Superior temporal gyrus (tissue), 1 donor: ENCODE measurements around the gene ANXA5.

Experiments used
- DNase-seq: peaks from one replicate; pipeline ENCODE4 v3.0.0-alpha.2; 2016; ENCODE audit errors: extremely low spot score

Gene ANXA5

DNA sequence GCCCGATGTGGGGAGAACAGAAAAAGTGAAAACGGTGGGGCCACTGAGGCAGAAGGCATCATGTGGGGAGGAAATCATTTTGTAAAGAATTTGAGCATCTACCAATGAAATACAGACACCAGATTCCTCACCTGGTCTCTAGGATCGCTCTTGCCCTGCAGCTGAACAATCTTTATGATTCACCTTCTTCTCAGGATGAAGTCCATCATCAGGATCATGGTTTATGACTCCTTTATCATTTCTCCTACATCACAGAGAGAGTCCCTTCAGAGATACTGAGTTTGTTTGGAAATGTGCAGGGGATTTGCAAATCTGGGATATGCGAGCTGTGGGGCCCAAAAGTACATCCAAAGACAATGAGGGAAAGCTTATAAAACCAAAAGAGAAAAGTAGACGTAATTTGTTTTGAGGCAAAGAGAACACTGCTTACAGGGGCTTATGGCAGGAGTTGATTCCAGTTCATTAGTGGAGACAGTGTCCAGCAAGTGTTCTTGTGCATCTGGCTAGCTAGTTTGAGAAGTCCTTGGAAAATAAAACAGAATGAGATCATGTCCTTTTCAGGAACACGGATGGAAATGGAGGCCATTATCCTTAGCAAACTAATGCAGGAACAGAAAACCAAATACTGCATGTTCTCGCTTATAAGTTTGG is 15.3 kb upstream of the ANXA5 start:
- DNase-seq = no peak

- peak; percentile 58 for DNase-seq
These were observed 14.7 kb upstream of the ANXA5 start for GRCh38 chr4:121711263-121712000.

DNA sequence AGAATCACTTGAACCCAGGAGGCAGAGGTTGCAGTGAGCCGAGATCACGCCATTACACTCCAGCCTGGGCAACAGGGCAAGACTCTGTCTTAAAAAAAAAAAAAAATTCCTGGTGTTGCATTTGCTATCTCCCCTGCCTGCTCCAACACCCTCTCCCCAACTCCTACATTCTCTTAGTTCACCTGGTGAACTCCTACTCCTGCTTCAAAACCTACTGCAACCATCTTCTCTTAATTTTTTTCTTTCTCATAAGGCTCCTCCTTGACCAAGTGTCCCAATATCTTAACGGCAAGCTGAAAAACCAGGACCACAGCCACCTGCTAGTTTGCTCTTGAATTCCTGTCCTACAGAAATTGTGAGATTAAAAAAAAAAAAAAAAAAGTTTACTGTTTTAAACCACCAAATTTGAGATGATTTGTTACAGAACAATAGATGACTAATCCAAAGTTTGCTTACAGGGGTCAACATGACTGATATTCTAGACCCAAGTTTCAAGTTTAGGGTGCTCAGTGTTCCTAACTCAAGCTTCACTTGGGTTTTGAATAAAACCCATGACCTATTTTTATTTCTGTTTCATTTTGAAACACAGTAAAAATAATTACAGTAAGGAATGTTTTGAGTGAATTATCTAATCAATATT is 13.1 kb upstream of the ANXA5 start:
- DNase-seq = no peak

GRCh38 chr4:121707344-121707743 is 10.6 kb upstream of the ANXA5 start:
- DNase-seq = no peak

DNA sequence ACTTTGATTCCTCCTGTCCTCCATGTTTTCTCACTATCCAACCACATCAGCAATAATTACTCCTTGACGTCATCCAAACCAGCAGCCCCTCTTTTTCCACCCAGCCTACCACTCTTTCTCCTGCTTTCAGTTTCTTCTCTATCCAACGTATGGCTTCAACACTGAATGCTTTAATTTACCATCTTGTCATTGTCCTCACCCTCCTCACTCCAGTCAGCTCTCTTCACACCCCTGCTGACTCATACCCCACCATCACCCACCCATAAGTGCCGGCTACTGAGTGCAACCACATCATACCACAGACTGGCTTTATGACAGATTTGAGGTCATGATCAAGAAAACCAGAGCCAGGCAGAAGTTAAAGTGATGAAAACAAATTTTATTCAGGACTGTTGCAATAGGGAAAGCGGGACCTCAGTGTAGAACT is 9.8 kb upstream of the ANXA5 start:
- DNase-seq = no peak

DNA sequence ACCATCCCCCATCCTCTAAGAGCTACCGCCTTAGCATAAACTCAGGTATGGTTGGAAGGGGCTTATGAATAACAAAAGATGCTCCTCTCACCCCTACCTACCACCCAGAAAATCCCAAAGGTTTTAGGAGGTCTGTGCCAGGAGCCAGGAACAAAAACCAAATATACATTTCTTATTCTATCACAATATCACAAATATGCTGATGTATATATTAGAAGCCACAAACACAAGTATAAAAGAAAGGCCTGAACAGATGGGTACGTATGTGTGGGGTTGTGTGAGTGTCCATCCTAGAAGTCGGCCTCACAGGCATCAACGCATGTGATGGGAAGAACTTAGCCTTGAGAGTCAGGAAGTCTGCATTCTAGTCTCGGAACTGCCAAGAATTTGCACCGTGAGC is 8.7 kb upstream of the ANXA5 start:
- DNase-seq = no peak

GRCh38 chr4:121702136-121702535 is 5.4 kb upstream of the ANXA5 start:
- DNase-seq = no peak

DNA sequence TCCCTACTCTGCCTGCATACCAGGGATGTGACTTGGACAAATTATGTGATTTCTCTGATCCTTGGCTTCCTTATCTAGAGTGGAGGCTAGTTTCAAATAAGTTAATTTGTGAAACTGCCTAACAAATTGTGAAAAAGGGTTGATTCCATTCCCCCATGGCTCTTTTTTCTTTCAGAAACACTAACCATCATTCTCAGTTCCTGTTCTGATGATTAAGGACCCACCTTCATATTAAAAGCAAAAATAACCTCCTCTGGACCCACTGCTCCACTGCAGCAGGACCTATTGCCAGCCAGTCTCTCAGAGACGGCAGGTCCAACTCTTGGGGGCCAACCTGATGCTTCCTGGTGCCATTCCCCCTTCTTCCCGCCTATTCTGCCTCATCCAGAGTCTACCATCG is 4.5 kb upstream of the ANXA5 start:
- no peak for DNase-seq

DNA sequence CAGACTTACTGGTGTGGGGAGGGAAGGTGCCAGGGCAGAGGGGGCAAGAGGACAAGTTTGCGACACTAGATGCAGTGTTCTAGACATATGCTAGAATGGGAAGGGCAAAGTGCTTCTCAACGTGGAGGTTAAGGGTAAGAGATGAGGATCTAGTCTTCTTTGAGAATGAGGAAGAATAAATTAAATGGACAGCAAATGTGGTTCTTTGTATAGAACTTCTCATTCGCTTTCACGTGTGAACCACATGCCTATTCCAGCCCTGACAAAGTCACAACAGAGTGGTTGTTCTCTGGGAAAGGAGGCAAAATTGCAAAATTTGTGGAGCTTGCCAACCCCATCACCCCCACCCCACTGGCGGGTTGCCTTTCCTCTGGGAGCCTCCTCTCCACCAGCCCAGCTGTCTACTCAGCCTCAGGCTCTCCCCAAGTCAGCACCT is 1.5 kb upstream of the ANXA5 start:
- peak; percentile 46 for DNase-seq

DNA sequence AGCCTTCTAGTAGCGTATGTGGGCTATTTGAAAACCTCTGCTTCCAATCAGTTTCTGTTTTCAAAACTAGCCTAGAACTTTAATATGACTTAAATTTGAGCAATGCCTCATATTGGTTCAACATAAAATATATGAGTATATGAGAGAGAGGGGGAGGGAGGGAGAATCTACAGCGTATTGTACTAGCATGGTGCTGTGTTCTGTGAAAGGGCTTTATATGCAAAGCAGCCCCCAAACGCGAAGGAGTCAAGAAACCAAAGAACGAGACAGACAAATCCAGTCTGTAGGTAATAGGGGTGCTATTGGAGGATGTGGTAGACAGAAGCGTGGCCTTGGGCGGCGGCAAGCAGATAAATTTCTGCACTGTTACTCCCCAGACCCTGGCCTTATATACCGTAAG is 784 bp upstream of the ANXA5 start:
- DNase-seq = no peak

DNA sequence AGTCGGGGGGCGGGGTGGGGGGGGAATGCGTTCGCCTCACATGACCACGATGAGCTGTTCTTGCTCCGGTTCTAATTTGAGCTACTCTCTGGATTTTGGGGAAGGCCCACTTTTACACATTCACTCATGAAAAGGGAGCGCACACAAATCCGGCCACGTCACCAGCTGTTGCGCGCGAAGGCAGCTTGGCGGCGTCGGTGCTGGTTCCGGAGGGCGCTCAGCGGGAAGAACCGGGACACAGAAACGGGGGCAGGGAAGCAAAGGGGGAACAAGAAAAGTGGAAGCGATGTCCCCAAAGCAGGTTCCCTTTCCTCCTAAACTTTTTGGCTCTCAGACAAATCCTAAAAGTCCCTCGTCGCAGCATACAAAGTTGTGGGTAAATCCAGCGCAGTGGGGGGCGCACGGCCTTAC is 605 bp downstream of the ANXA5 start:
- DNase-seq = peak; percentile 62

DNA sequence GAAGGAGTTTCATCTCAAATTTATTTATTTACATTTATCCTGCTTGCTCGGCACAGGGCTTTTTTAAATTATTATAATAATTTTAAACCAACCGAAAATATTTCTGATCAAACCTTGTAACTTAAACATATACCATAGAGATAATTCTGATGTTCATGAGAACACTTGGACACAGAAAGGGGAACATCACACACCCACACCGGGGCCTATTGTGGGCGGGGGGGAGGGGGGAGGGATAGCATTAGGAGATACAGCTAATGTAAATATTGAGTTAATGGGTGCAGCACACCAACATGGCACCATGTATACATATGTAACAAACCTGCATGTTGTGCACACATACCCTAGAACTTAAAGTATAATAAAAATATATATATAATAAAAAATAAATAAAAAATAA is 2.9 kb downstream of the ANXA5 start:
- no peak for DNase-seq

- no peak for DNase-seq
These were observed 3.3 kb downstream of the ANXA5 start for GRCh38 chr4:121693450-121693849.

- no peak for DNase-seq
These were observed 4.5 kb downstream of the ANXA5 start for GRCh38 chr4:121692261-121692660.

DNA sequence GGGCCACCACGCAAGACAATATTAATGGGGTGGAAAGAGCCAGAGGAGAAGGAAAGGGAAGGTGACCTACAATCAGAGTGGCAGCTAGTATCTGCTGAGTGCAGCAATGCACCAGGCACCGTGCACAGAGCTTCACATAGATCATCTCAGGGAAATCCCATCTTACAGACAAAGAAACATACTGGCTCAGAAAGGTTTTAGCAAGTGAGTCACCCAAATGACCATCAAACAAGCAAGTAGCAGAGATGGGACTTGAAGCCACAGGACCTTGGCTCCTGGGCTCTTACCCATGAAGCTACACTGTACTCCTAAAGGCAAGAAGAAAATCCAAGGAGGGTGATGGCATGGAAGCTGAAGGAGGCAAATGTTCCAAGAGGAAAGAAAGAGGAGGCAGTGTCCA is 6.8 kb downstream of the ANXA5 start:
- DNase-seq = no peak

DNA sequence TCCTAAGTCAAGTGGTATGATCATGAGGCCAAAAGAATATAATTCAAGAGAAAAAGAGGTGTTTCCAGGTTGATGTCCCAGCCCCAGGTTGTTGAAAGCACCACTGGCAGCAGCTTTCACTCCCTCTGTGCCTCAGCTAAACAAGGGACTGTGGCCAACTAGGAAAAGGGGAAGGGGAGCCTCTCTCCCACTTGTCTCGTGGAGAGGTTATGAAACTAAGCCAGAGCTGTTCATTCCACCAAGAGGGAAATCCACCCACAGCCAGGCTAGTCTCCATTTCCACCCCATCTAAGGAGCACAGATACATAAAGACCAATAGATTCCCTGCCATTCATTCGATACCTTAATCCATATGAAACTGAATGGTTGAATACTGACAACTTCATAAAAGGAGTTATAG is 8.1 kb downstream of the ANXA5 start:
- no peak for DNase-seq

- DNase-seq = no peak
These were observed 8.5 kb downstream of the ANXA5 start for GRCh38 chr4:121688261-121688660.

GRCh38 chr4:121686255-121686654 is 10.5 kb downstream of the ANXA5 start:
- no peak for DNase-seq

- no peak for DNase-seq
These were observed 11.5 kb downstream of the ANXA5 start for GRCh38 chr4:121685257-121685656.

DNA sequence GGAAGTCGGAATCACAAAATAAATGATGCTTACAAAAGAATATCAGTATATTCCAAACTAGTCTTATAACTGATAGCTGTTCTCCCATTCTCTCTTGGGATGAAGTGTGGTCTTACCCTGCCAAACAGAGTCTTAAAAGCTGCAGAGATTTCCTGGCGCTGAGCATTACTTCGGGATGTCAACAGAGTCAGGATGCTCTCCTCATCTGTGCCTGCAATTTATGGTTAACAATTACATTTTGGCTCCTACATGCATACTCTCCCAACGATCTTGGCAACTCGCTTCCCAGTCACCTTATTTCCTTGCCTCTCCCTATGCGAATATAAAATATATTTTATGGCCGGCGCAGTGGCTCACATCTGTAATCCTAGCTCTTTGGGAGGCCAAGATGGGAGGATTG is 12.2 kb downstream of the ANXA5 start:
- no peak for DNase-seq

DNA sequence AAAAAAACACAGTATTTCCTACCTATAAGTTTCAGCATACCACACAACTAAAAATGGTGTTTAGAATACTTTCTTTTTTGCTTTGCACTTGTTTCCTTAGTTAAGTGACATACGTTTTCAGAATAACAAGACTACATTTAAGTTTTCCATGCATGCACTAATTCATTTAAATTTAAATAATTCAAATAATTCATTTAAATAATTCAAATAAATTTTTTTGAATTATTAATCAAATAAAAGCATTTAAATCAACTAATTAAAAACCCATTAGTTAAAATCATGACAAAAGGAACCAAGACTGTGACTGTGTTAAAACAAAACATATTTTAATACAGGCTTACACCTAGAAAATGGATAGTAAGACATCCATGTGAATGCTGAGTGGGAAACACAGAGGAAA is 12.8 kb downstream of the ANXA5 start:
- no peak for DNase-seq

DNA sequence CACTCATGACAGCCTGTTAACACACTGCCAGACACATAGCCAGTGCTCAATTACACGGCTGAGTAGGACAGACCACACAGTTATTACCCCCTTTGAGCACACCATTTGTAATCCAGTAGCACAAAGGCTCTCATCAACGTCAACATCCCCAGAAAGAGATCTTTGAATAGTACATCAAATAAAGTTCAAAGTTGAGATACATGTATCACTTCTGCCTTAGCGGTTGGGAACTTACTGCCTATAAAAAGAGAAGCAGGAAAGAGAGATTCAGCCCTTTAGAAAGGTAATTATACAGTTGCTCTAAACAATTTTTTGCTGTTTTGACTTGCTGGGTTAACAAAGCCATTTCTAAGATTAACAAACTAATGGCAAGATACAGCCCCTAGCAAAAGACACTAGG is 16.2 kb downstream of the ANXA5 start:
- no peak for DNase-seq

DNA sequence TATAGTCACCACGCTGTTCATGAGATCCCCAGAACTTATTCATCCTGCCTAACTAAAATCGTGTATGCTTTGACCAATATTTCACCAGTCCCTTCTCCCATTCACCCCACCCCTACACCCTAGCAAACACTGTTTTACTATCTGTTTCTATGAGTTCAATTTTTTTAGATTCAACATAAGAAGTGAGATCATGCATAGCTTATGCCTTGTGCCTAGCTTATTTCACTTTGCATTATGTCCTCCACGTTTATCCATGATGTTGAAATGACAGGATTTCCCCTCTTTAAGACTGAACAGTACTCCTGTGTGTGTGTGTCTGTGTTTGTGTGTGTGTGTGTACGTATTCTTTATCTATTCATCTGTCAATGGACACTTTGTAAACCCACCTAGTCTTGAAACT is 16.8 kb downstream of the ANXA5 start:
- DNase-seq = no peak
